Panc1 (cell line): Measurements from ENCODE around the gene GDF10. TPM values are rescaled to one million over a fixed set of nuclear protein-coding genes. Genes with fewer than 3 reads are reported as not detected.

Experiments used
- ATAC-seq: fragments of 200-7000 bp; cut with Tn5 transposase; 2 replicates; pipeline ENCODE4 v1.9.1; 2020; ENCODE audit warnings: mild to moderate bottlenecking, moderate library complexity
- Bru-seq: library from RNA; stranded (reverse); fragments of 400-500 nt; gene quantifications from one replicate; lab custom pipeline; 2021; lab: Mats Ljungman, UMichigan
- BruChase-seq, 2 experiments: library from RNA; stranded (reverse); fragments of 400-500 nt; gene quantifications; one replicate each; lab custom pipeline; 2021; lab: Mats Ljungman, UMichigan
- BruUV-seq: library from RNA; stranded (reverse); fragments of 400-500 nt; replicated peaks from 2 replicates; lab custom pipeline; 2021; lab: Mats Ljungman, UMichigan
- CTCF ChIA-PET: fragments of 300-600 bp; sonication (Branson Sonifier 250); formaldehyde crosslinking; loops from one replicate; lab custom pipeline; 2022; ENCODE audit warnings: antibody characterized with exemption; lab: Charles Lee
- POLR2A ChIA-PET: fragments of 300-600 bp; sonication (Branson Sonifier 250); formaldehyde crosslinking; loops from one replicate; lab custom pipeline; 2022; ENCODE audit warnings: antibody characterized with exemption; lab: Charles Lee
- DNase-seq: peaks from one replicate; pipeline ENCODE4 v3.0.0-alpha.2; 2010; ENCODE audit warnings: low read depth, low spot score
- H3K27ac ChIP-seq: 2 replicates; pipeline ENCODE4 v1.5.1; 2011; ENCODE audit warnings: mild to moderate bottlenecking, low read length, inconsistent platforms
- H3K27me3 ChIP-seq: fragments of 200-500 bp; sonication (Bioruptor generic); 2 replicates; pipeline ENCODE4 v1.6.0; 2014; ENCODE audit warnings: low read length, inconsistent platforms; ENCODE audit not compliant: control insufficient read depth, insufficient read depth
- H3K36me3 ChIP-seq: fragments of 200-500 bp; sonication (Bioruptor generic); 2 replicates; pipeline ENCODE4 v1.5.1; 2014; ENCODE audit warnings: inconsistent platforms, mild to moderate bottlenecking, low read length, moderate library complexity; ENCODE audit not compliant: control insufficient read depth, insufficient read depth
- H3K4me1 ChIP-seq: 2 replicates; pipeline ENCODE4 v1.5.1; 2011; ENCODE audit warnings: inconsistent platforms, mild to moderate bottlenecking, low read length, moderate library complexity; ENCODE audit not compliant: control insufficient read depth, insufficient read depth
- H3K4me3 ChIP-seq, 2 experiments: 2 replicates each; pipeline ENCODE4 v1.5.1; 2011 to 2012; ENCODE audit warnings: low read depth in 2 of 2, low read length in 2 of 2, mild to moderate bottlenecking in 2 of 2, inconsistent platforms in 1 of 2, moderate library complexity in 1 of 2
- H3K9me3 ChIP-seq: fragments of 200-500 bp; sonication (Bioruptor generic); 2 replicates; pipeline ENCODE4 v1.5.1; 2014; ENCODE audit warnings: low read depth, mild to moderate bottlenecking, inconsistent platforms, low read length, moderate library complexity; ENCODE audit not compliant: control insufficient read depth, insufficient read depth
- CTCF ChIP-seq: fragments of 450-650 bp; IDR thresholded peaks from 2 replicates; pipeline ENCODE4 v1.5.1; 2017; ENCODE audit warnings: mild to moderate bottlenecking
- POLR2AphosphoS5 ChIP-seq: IDR thresholded peaks from 2 replicates; pipeline ENCODE4 v1.6.1; 2012; ENCODE audit warnings: mild to moderate bottlenecking, low read depth, low read length, moderate library complexity
- REST ChIP-seq, 2 experiments: IDR thresholded peaks; 2 replicates each; pipeline ENCODE4 v1.6.1; 2011 to 2012; ENCODE audit warnings: low read depth in 2 of 2, control low read depth in 1 of 2, low read length in 1 of 2, mild to moderate bottlenecking in 1 of 2, moderate library complexity in 1 of 2; ENCODE audit not compliant: insufficient read depth in 1 of 2
- SIN3A ChIP-seq: IDR thresholded peaks from 2 replicates; pipeline ENCODE4 v1.6.1; 2012; ENCODE audit warnings: low read depth, mild to moderate bottlenecking, low read length, moderate library complexity, borderline replicate concordance; ENCODE audit not compliant: insufficient read depth
- TCF7L2 ChIP-seq: IDR thresholded peaks from 2 replicates; pipeline ENCODE4 v1.6.1; 2011; ENCODE audit warnings: mild to moderate bottlenecking, low read depth, low read length, inconsistent platforms
- in situ Hi-C: cut with HindIII; loops from 2 replicates; pipeline ENCODE4 v1.10.0; 2016; ENCODE audit warnings: low sequenced_read_pairs, low pct_unique_long_range_greater_than_20kb
- intact Hi-C: fragments of 100-400 bp; cut with micrococcal nuclease; formaldehyde crosslinking; loops from one replicate; pipeline ENCODE4 v1.10.0; 2022; ENCODE audit not compliant: unreplicated experiment
- long read RNA-seq: library from polyadenylated mRNA; unstranded; transcript quantifications from one replicate; pipeline ENCODE4 v2.0.0, GENCODE V29; 2021; ENCODE audit not compliant: unreplicated experiment
- polyA plus RNA-seq: library from polyadenylated mRNA; unstranded; fragments of >200 nt; gene quantifications from one replicate; pipeline ENCODE4 v1.2.1, GENCODE V29; 2012; ENCODE audit warnings: missing spikeins; ENCODE audit not compliant: insufficient read length
- total RNA-seq: library from RNA; stranded (reverse); gene quantifications from one replicate; pipeline ENCODE4 v1.2.1, GENCODE V29; 2021; ENCODE audit not compliant: unreplicated experiment

GDF10 gene
- 1.2 TPM for total RNA-seq
- polyA plus RNA-seq: 0.74 TPM
- percentile 16 among the genes with signal in this experiment for Bru-seq, nascent RNA
- percentile 13 among the genes with signal in this experiment for BruChase-seq, experiment 1, labeled RNA remaining after a 2-hour chase
- percentile 22 among the genes with signal in this experiment for BruChase-seq, experiment 2, labeled RNA remaining after a 6-hour chase
- long read RNA-seq, transcript GDF10-201 (3 exons, 2,458 nt): major isoform, 5 of 8 reads
- long read RNA-seq, partial matches to known transcripts: 2 of 8 reads
- long read RNA-seq, other reads (novel, unspliced or antisense): 1 of 8 reads

GRCh38 chr10:47299611-47300428, at the start of gene GDF10:
GDF10 (plus strand) TSS chr10:47300197; CDS start chr10:47300652, 455 bp downstream.
- Histone ChIP-seq H3K9me3 (no peaks in the 10 kb centered on the region), H3K4me1 (peaks cover 5% of the 10 kb centered on the region; the same call in 1 of the 2 replicates), H3K27ac (no peak within 1 kb of the TSS), H3K27me3 (peaks cover 28% of the 10 kb centered on the region), H3K36me3 (no peaks in the 10 kb centered on the region), H3K4me3 (peak within 1 kb of the TSS; percentile 12 to 31; a peak in 2 of 4 replicates)
- ChIA-PET POLR2A (no interaction called here), CTCF (no interaction called here)
- BruUV-seq: no TSS peak
- ATAC-seq (peak; percentile 20), DNase-seq (no peak)
- no peak for TF ChIP-seq POLR2AphosphoS5
- no peak for TF ChIP-seq SIN3A
- TF ChIP-seq TCF7L2: no peak
- TF ChIP-seq CTCF: no peak
- no peak for TF ChIP-seq REST (IDR thresholded peaks at IDR 0.05; ENCODE audit: insufficient read depth in 1 of 2, low read depth in 2 of 2, low read length in 1 of 2)
- in situ Hi-C loops: no loop called here
- intact Hi-C loops: no loop called here

- Histone ChIP-seq H3K27ac (no peak overlapping the region), H3K4me1 (no peaks in the 10 kb centered on the region), H3K4me3 (no peak overlapping the region), H3K9me3 (no peaks in the 10 kb centered on the region), H3K27me3 (peaks cover 7% of the 10 kb centered on the region; the same call in 1 of the 2 replicates), H3K36me3 (no peaks in the 10 kb centered on the region)
- ChIA-PET CTCF (no interaction called here), POLR2A (no interaction called here)
- BruUV-seq: no TSS peak
- no peak for DNase-seq
- intact Hi-C loops (no loop called here), in situ Hi-C loops (no loop called here)
- ATAC-seq: no peak
- no peak for TF ChIP-seq SIN3A
- TF ChIP-seq POLR2AphosphoS5: no peak
- TF ChIP-seq CTCF: no peak
- TF ChIP-seq TCF7L2: no peak
- TF ChIP-seq REST (IDR thresholded peaks at IDR 0.05; ENCODE audit: insufficient read depth in 1 of 2, low read depth in 2 of 2, low read length in 1 of 2): no peak
Measured at GRCh38 chr10:47252093-47252780, 47.8 kb upstream of the GDF10 start.
